Measurements from ENCODE around the gene PFN1.

PFN1 gene

DNA sequence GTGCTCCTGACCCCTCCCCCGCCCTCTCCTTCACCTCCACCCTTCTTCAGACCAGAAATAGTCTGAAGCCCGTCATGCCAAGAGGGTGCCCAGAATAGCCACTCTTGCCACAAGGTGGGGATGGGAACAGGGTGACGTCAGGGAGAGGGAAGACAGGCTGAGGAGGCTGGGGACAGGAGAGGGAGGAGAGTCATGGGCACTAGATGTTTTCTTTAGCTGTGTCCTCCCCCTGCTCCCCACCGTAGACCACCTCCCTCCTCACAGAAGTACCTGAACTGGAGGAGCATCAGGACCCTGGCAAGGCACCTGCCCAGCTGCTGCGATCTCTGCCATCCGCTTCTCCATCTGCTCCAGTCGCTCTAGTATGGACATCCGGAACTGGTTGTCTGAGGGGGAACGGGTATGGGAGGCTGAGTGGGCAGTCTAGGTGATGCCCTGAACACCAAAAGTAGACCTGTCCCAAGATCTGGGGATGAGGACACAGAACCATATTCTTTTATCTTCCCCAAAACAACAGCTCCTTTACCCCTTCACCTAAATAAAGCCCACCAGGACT lies 25.9 kb upstream of the PFN1 start:
- 97 to 100% methylated on average over 4 to 5 of the region's 9 CpGs for WGBS, 2 experiments (ENCODE audit: insufficient coverage in 2 of 2)
- Histone ChIP-seq H3K27ac (ENCODE audit: low read depth, low read length, severe bottlenecking) (no peak overlapping the region), H3K4me3 (ENCODE audit: extremely low read depth, insufficient read depth, low read length, poor library complexity, severe bottlenecking) (no peak overlapping the region), H3K4me1 (ENCODE audit: control insufficient read depth, insufficient read depth, low read length, poor library complexity, severe bottlenecking) (peaks cover 6% of the 10 kb centered on the region), H3K36me3 (ENCODE audit: control insufficient read depth, insufficient read depth, low read length) (peaks cover 74% of the 10 kb centered on the region), H3K9me3 (ENCODE audit: control insufficient read depth, low read length) (no peaks in the 10 kb centered on the region)

DNA sequence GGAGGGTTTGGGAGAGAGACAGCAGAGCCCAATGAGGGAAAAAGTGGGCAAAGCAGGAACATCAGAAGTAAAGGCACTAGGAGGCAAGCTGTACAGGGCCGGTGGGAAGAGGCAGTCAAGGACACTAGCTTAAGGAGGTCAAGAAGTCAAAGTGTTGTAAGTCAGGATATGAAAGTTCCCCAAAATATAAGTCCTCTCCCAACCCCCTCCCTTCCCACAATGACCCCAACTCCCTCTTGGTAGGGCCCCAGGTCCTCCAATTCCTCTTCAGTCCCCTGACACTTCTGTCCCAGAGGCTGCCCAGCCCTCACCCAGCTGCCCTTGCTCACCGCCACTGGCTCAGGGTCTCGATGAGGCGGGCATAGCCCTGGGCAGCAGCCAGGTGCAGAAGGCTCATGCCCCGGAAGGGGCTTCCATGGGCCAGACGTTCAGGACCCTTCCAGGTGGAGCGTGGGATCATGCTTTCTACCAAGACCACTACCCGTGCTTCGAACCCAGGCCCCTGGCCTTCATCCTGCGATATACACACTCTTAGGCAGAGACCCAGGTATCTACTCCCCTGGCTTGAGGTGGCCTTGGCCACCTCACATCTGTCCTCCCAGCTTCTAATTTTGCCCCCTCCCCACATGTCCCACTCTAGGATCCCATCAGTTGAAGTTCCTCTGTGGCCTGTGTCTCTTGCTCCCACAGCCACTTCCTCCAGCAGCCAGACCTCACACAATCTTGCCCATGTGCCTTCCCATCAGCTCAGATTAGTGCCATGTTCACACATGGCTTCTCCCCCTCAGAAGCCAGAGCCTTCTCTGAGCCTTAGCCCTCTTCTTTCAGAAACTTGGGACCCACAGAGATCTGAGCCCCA lies 25.2 kb upstream of the PFN1 start:
- no peak overlapping the region for H3K27ac ChIP-seq (ENCODE audit: low read depth, low read length, severe bottlenecking)
- peaks cover 68% of the 10 kb centered on the region for H3K36me3 ChIP-seq (ENCODE audit: control insufficient read depth, insufficient read depth, low read length)
- no peak overlapping the region for H3K4me3 ChIP-seq (ENCODE audit: extremely low read depth, insufficient read depth, low read length, poor library complexity, severe bottlenecking)
- peaks cover 6% of the 10 kb centered on the region for H3K4me1 ChIP-seq (ENCODE audit: control insufficient read depth, insufficient read depth, low read length, poor library complexity, severe bottlenecking)
- H3K9me3 ChIP-seq (ENCODE audit: control insufficient read depth, low read length) = no peaks in the 10 kb centered on the region
- WGBS, 2 experiments (ENCODE audit: insufficient coverage in 2 of 2) = 94 to 98% methylated on average over 9 of the region's 10 CpGs

DNA sequence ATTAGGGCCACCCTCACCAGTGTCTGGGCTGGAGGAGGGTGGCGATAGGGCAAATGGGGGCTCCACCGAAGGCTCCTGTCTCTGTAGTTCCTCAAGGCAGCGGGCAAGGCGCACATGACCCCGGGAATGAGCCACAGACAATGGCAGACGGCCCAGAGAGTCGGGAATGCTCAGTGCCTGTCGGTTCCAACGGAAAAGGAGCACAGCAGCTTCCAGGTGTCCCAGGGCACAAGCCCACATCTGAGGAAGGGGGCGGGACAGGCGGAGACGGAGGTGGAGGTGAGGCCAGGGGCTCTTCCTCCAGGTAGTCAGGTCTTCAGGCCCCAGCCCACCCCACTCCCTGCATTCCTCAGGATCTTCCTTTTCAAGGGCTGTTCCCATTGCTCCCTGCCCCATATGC lies 24.4 kb upstream of the PFN1 start:
- peaks cover 61% of the 10 kb centered on the region for H3K36me3 ChIP-seq (ENCODE audit: control insufficient read depth, insufficient read depth, low read length)
- WGBS, 2 experiments (ENCODE audit: insufficient coverage in 2 of 2) = 80 to 91% methylated on average over 8 to 12 of the region's 12 CpGs
- no peaks in the 10 kb centered on the region for H3K9me3 ChIP-seq (ENCODE audit: control insufficient read depth, low read length)
- H3K4me3 ChIP-seq (ENCODE audit: extremely low read depth, insufficient read depth, low read length, poor library complexity, severe bottlenecking) = no peak overlapping the region
- H3K27ac ChIP-seq (ENCODE audit: low read depth, low read length, severe bottlenecking) = no peak overlapping the region
- peaks cover 6% of the 10 kb centered on the region for H3K4me1 ChIP-seq (ENCODE audit: control insufficient read depth, insufficient read depth, low read length, poor library complexity, severe bottlenecking)

DNA sequence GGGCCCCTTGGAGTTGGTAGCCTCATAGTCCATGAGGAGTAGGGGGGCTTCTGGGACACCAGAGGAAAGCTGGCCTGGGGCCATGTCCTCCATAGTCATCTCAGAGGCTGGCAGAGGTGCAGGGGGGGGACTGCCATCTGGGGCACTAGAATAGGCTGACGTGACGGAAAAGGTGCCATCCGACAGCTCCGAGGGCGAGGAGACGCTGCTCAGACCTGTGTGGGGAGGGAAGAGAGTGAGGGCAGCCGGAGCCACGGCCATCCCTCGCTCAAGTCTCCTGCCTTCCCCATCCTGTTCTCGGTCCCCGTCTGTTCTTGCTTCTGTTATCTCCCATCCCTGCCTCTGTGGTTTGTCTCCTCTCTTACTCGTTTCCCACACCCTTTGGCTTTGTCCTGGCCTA lies 24.0 kb upstream of the PFN1 start:
- WGBS, 2 experiments (ENCODE audit: insufficient coverage in 2 of 2) = 87 to 92% methylated on average over 6 of the region's 12 CpGs
- Histone ChIP-seq H3K9me3 (ENCODE audit: control insufficient read depth, low read length) (no peaks in the 10 kb centered on the region), H3K36me3 (ENCODE audit: control insufficient read depth, insufficient read depth, low read length) (peaks cover 56% of the 10 kb centered on the region), H3K4me3 (ENCODE audit: extremely low read depth, insufficient read depth, low read length, poor library complexity, severe bottlenecking) (no peak overlapping the region), H3K4me1 (ENCODE audit: control insufficient read depth, insufficient read depth, low read length, poor library complexity, severe bottlenecking) (peaks cover 6% of the 10 kb centered on the region), H3K27ac (ENCODE audit: low read depth, low read length, severe bottlenecking) (no peak overlapping the region)

DNA sequence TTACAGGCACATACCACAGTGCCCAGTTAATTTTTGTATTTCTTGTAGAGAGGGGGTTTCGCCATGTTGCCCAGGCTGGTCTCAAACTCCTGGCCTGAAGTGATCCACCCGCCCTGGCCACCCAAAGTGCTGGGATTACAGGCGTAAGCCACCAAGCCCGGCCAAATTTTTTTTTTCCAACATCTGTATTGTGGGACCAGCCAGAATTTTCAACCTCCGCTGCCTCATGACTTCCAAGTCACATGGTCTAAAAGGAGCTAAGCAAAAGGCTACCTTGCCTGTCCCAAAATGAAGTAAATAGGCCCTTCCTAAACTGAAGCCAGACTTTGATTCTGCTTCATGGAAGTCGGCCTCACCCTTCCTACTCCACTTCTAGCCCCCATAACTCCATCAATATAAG lies 23.5 kb upstream of the PFN1 start:
- 84 to 98% methylated on average over 4 to 5 of the region's 6 CpGs for WGBS, 2 experiments (ENCODE audit: insufficient coverage in 2 of 2)

DNA sequence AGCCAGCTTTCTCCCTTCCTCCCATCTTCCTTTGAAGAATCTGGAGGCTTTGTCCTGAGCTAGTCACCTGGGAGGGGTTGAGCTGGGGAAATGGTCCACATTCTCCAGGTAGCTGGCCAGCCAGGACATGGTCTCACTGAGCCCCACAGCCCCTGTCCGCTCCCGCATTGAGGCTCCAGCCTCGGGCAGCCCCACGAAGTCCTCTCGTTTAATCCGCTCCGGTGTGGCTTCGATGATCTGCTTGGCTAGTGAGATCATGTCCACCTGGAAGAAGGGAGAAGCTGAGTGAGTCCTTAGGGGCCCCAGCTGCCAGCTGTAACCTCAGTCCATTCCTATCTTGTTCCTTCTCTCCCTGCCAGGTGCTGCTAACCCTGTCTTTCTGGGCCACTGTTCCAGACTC lies 21.9 kb upstream of the PFN1 start:
- Histone ChIP-seq H3K27ac (ENCODE audit: low read depth, low read length, severe bottlenecking) (no peak overlapping the region), H3K4me1 (ENCODE audit: control insufficient read depth, insufficient read depth, low read length, poor library complexity, severe bottlenecking) (peaks cover 10% of the 10 kb centered on the region), H3K4me3 (ENCODE audit: extremely low read depth, insufficient read depth, low read length, poor library complexity, severe bottlenecking) (no peak overlapping the region), H3K9me3 (ENCODE audit: control insufficient read depth, low read length) (peaks cover 1% of the 10 kb centered on the region), H3K36me3 (ENCODE audit: control insufficient read depth, insufficient read depth, low read length) (peaks cover 54% of the 10 kb centered on the region)
- WGBS, 2 experiments (ENCODE audit: insufficient coverage in 2 of 2) = 96 to 100% methylated on average over 1 to 5 of the region's 8 CpGs

More for the DNA sequence above, 23.5 kb upstream of the PFN1 start:
- Histone ChIP-seq H3K4me1 (ENCODE audit: control insufficient read depth, insufficient read depth, low read length, poor library complexity, severe bottlenecking) (peaks cover 6% of the 10 kb centered on the region), H3K36me3 (ENCODE audit: control insufficient read depth, insufficient read depth, low read length) (peaks cover 52% of the 10 kb centered on the region), H3K27ac (ENCODE audit: low read depth, low read length, severe bottlenecking) (no peak overlapping the region), H3K9me3 (ENCODE audit: control insufficient read depth, low read length) (no peaks in the 10 kb centered on the region), H3K4me3 (ENCODE audit: extremely low read depth, insufficient read depth, low read length, poor library complexity, severe bottlenecking) (no peak overlapping the region)

DNA sequence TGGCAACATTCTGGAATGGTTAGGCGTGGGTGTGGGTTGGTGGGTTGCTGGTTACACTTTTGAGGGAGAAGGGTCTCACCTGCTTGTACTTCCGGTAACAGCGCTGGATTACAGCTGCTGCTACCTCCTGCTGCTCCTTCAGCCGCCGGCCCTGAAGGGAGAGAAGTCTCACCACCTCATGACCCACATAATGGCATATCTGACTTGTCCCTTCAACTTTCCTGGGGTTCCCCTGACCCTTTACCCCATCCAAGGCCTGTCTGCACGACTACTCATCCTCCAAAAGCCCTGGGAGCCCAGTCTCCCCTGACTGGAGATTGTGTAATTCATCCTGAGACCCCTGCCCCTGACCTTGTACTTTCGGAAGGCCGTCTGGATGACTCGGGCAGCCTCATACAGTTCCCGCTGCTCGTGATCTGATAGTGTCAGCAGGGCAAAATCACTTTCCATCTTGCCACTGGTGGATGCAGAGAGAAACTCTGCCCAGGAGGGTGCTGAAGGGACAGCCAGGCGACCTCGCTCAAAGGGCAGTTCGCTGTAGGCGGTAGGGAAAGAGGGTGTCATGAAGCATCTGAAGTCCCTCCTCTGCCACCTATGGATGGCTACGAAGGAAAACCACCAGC lies 21.3 kb upstream of the PFN1 start:
- 86% methylated on average over 16 of the region's 16 CpGs for WGBS, 2 experiments (ENCODE audit: insufficient coverage in 2 of 2)
- peaks cover 4% of the 10 kb centered on the region for H3K9me3 ChIP-seq (ENCODE audit: control insufficient read depth, low read length)
- peak overlapping the region; percentile 81 for H3K4me3 ChIP-seq (ENCODE audit: extremely low read depth, insufficient read depth, low read length, poor library complexity, severe bottlenecking)
- peaks cover 10% of the 10 kb centered on the region for H3K4me1 ChIP-seq (ENCODE audit: control insufficient read depth, insufficient read depth, low read length, poor library complexity, severe bottlenecking)
- peak overlapping the region; percentile 97 for H3K27ac ChIP-seq (ENCODE audit: low read depth, low read length, severe bottlenecking)
- peaks cover 60% of the 10 kb centered on the region for H3K36me3 ChIP-seq (ENCODE audit: control insufficient read depth, insufficient read depth, low read length)

DNA sequence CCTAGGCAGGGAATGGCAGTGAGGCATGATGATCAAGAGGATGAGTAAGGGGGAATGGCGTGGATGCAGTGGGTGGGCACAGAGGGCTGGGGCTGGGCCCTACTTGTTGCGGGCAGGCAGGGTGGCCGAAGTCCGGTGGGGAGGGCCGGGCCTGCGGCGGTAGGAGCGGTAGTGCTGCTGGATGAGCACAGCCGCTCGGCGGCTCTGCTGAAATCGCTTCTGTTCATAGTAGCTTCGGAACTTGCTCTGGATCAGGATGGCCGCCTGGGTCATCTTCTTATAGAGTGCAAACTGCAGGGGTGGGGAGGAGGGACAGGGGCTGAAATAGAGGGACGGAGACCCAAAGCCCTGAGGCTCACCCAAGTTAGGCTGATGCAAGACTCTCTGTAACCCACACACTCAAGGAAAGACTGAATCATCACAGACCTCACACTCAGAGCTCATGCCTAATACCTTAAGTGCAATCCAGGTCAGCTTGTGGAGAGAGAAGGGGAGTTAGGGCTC lies 20.8 kb upstream of the PFN1 start:
- Histone ChIP-seq H3K4me3 (ENCODE audit: extremely low read depth, insufficient read depth, low read length, poor library complexity, severe bottlenecking) (peak overlapping the region; percentile 81), H3K27ac (ENCODE audit: low read depth, low read length, severe bottlenecking) (peak overlapping the region; percentile 97), H3K4me1 (ENCODE audit: control insufficient read depth, insufficient read depth, low read length, poor library complexity, severe bottlenecking) (peaks cover 10% of the 10 kb centered on the region), H3K9me3 (ENCODE audit: control insufficient read depth, low read length) (peaks cover 4% of the 10 kb centered on the region), H3K36me3 (ENCODE audit: control insufficient read depth, insufficient read depth, low read length) (peaks cover 57% of the 10 kb centered on the region)
- WGBS, 2 experiments (ENCODE audit: insufficient coverage in 2 of 2) = 9 to 29% methylated on average over 14 to 15 of the region's 15 CpGs

DNA sequence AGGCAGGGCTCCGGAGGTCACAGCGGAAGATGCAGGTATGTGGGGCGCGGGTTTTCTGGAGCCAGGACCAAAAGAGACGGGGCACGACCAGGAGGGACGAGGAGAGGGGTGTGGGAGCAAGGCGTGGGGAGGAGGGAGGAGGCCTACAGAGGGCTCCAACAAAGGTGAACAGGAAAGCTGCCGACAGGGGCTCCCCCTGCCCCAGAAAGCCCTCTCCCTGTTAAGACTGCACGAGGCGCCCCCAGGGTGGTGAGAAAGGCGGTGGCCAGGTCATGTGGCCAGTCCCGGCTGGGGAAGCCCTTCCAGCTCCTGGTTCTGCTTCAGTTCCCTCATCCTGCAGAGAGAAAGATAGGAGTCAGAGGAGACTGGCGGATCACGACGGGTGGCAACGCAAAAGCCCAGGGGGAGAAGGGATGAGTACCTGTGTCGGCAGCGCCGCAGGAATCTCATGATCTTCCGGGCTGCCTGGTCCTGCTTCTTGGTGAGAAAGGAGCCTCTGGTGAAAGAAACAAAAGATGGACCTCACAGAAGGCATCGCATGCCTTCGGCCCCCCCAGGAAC lies 20.2 kb upstream of the PFN1 start:
- Histone ChIP-seq H3K4me1 (ENCODE audit: control insufficient read depth, insufficient read depth, low read length, poor library complexity, severe bottlenecking) (peaks cover 10% of the 10 kb centered on the region), H3K9me3 (ENCODE audit: control insufficient read depth, low read length) (peaks cover 4% of the 10 kb centered on the region), H3K36me3 (ENCODE audit: control insufficient read depth, insufficient read depth, low read length) (peaks cover 53% of the 10 kb centered on the region), H3K4me3 (ENCODE audit: extremely low read depth, insufficient read depth, low read length, poor library complexity, severe bottlenecking) (peak overlapping the region; percentile 81), H3K27ac (ENCODE audit: low read depth, low read length, severe bottlenecking) (peak overlapping the region; percentile 97)
- 2 to 3% methylated on average over 15 to 18 of the region's 23 CpGs for WGBS, 2 experiments (ENCODE audit: insufficient coverage in 2 of 2)

DNA sequence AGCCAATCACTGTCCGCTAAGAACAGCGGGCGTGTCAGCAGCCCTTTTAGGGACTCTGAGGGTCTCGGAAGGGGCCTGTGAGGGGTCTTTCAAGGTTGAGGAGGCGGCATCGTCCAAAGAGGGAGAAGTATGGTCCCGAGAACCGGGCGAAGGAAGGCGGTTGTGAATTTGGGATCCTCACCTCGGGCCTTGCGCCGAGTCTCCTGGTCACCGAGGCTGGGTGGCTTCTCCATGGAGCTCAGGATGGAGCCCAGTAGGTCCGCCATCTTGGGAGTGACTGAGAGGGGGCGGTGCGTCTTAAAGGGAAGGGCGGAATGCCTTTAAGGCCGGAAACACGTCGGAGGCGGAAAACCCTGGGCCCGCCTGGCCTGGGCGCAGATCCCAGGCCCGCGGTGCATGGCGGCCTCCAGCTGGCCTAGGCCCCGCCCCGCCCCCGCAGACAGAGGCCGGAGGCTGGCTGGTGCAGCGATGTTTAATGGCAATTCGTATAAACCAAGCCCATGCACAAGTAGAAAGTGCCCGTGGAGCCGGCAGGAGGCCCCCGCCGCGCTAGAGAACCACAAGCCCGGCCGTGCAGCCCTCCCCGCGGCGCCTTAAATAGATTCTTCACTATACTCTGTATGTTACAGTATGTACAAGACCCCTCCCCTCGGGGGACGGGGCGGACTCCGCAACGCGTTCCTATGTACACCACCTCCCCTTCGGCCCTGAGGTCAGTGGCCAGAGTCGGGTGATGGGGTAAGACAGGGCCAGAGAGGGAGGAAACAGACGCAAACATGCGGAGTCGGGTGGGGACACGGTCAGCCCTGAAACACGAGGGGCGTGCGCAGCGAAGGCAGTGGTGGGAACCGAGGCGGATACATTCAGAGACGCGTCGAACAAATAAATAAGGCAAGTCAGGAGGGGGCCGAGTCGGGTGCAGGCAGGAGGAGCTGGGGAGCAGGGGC lies 19.5 kb upstream of the PFN1 start, which contains the start of gene SPAG7:
SPAG7 (minus strand) TSS at position 279 of the 947 bp plus-strand sequence; CDS start at position 266, 13 bp downstream.
- Histone ChIP-seq H3K9me3 (ENCODE audit: control insufficient read depth, low read length) (peaks cover 4% of the 10 kb centered on the region), H3K36me3 (ENCODE audit: control insufficient read depth, insufficient read depth, low read length) (peaks cover 55% of the 10 kb centered on the region), H3K4me1 (ENCODE audit: control insufficient read depth, insufficient read depth, low read length, poor library complexity, severe bottlenecking) (peaks cover 10% of the 10 kb centered on the region), H3K4me3 (ENCODE audit: extremely low read depth, insufficient read depth, low read length, poor library complexity, severe bottlenecking) (peak within 1 kb of the TSS; percentile 81), H3K27ac (ENCODE audit: low read depth, low read length, severe bottlenecking) (peak within 1 kb of the TSS; percentile 97)
- WGBS, 2 experiments (ENCODE audit: insufficient coverage in 2 of 2) = 1% methylated on average over 49 to 54 of the region's 66 CpGs

Measured in mesodermal cell (in vitro differentiated cells).